Heart left ventricle (tissue), 16 donors: ENCODE measurements around the gene NAXD. TPM values are rescaled to one million over a fixed set of nuclear protein-coding genes. Genes with fewer than 3 reads are reported as not detected.

Experiments used
- ATAC-seq, 4 donors: fragments of 200-7000 bp; cut with Tn5 transposase; one replicate each; pipeline ENCODE4 v1.9.1; 2020 to 2022; ENCODE audit warnings: moderate library complexity in 4 of 4, mild to moderate bottlenecking in 3 of 4, moderate number of reproducible peaks in 1 of 4
- DNase-seq, 5 donors: peaks; one replicate each; pipeline ENCODE4 v3.0.0-alpha.2; 2020
- H3K27ac ChIP-seq, 12 donors: fragments of 200-600 bp; sonication (generic) in 4 of 12; one replicate each; pipeline versions ENCODE4 v1.5.0 to v1.8.0; 2016 to 2022; ENCODE audit warnings: mild to moderate bottlenecking in 2 of 12
- H3K27me3 ChIP-seq, 9 donors: fragments of 200-600 bp; sonication (generic) in 2 of 9; one replicate each; pipeline versions ENCODE4 v1.5.1 to v1.8.0; 2016 to 2022; ENCODE audit warnings: mild to moderate bottlenecking in 3 of 9
- H3K36me3 ChIP-seq, 9 donors: fragments of 200-600 bp; sonication (generic) in 2 of 9; one replicate each; pipeline versions ENCODE4 v1.5.0 to v1.8.0; 2018 to 2022; ENCODE audit warnings: mild to moderate bottlenecking in 2 of 9
- H3K4me1 ChIP-seq, 12 donors: fragments of 200-600 bp; sonication (generic) in 4 of 12; one replicate each; pipeline versions ENCODE4 v1.5.0 to v1.8.0; 2016 to 2022; ENCODE audit warnings: mild to moderate bottlenecking in 3 of 12
- H3K4me3 ChIP-seq, 12 donors: fragments of 200-600 bp; sonication (generic) in 4 of 12; one replicate each; pipeline versions ENCODE4 v1.5.0 to v1.8.0; 2017 to 2022; ENCODE audit warnings: mild to moderate bottlenecking in 9 of 12, moderate library complexity in 4 of 12
- H3K9me3 ChIP-seq, 12 donors: fragments of 200-600 bp; sonication (generic) in 4 of 12; one replicate each; pipeline versions ENCODE4 v1.5.0 to v1.8.0; 2016 to 2022; ENCODE audit warnings: mild to moderate bottlenecking in 1 of 12
- CTCF ChIP-seq, 12 donors: fragments of 200-600 bp; sonication (generic) in 4 of 12; IDR thresholded peaks; one replicate each; pipeline versions ENCODE4 v1.5.0 to v1.8.0; 2018 to 2022; ENCODE audit warnings: antibody characterized with exemption in 12 of 12, mild to moderate bottlenecking in 5 of 12
- POLR2A ChIP-seq, 2 donors: fragments of 450-650 bp; IDR thresholded peaks; one replicate each; pipeline ENCODE4 v1.6.1; 2017; ENCODE audit warnings: antibody characterized with exemption in 2 of 2, mild to moderate bottlenecking in 2 of 2, moderate library complexity in 2 of 2
- WGBS, 4 donors: extraction: QIAGEN DNeasy Blood & Tissue Kit in 2 of 4; methylation state at CpG; one replicate each; pipeline versions ENCODE4 v1.1.5 to v1.1.7; 2013 to 2018; 5-methylcytosine and 5-hydroxymethylcytosine counted together
- intact Hi-C, 10 donors: fragments of 100-400 bp; cut with DNase I; formaldehyde crosslinking; loops; one replicate each; pipeline versions ENCODE4 v1.11.1 to v1.14.2; 2022
- polyA plus RNA-seq, 2 donors: library from polyadenylated mRNA; stranded (reverse); fragments of 200-250 nt; gene quantifications; one replicate each; pipeline ENCODE4 v1.2.3, GENCODE V29; 2013
- total RNA-seq, 9 donors: library from RNA; depleted of rRNA in 2 of 9; stranded (reverse); fragments of >200 nt in 2 of 9; fragmentation: NEBNext Ultra II Directional in 3 of 9; extraction: Animal tissue kit (Norgen Biotek cat#: 25700) in 3 of 9; gene quantifications; one replicate each; pipeline versions ENCODE4 v1.1.0 to v1.2.4, GENCODE V29; 2016 to 2023
- donor health status: ischemic (EF 13 %, LVEDD 7.1; RV severe dilation, severe dysfunction).
- donor health status: healthy with polysubstance abuse.
- donor health status: DM: no; HTN: yes; CAD: no.
- donor health status: DM: no; HTN: no; CAD: no.
- donor health status: ischemic (EF 25% LVEDD 6.9; RV normal size, moderate dysfunction).
- donor health status: ischemic (EF 25% LVEDD 5.7; RV mildly dilated, moderate dysfunction).
- donor health status: healthy.
- donor health status: DM: yes; HTN: yes; CAD: no.
- donor health status: ischemic (EF 35%, LVEDD 5.7; RV mildly dilated, moderate dysfunction).
- donor health status: nonischemic (EF 11% LVEDD 7.7; RV severe dilation, severe dysfunction).
- donor health status: DM: yes; HTN: yes; CAD: no.
- donor health status: PGD.
- donor health status: ischemic (EF 29% LVEDD 5.4; RV normal size, mild dysfunction).
- donor health status: nonischemic (EF 23%, LVEDD 6.1; RV moderate dilation, normal function).

The NAXD gene
- total and polyA plus RNA-seq, 11 donors: 19.2 to 31.4 (median 23.4) TPM

- ATAC-seq: no peak
- intact Hi-C loops: loop anchor here in 1 of 10 donors (10.0 kb wide), 1 partner anchor 116 kb away; no protein-coding TSS in a partner anchor
Measured at GRCh38 chr13:110570886-110571285, 44.5 kb upstream of the NAXD start.

GRCh38 chr13:110571896-110572777 lies 43.2 kb upstream of the NAXD start:
- Histone ChIP-seq H3K27me3 (peaks cover 0 to 20% (median 8%) of the 10 kb centered on the region in 9 donors), H3K9me3 (no peaks in the 10 kb centered on the region), H3K4me3 (no peak overlapping the region), H3K36me3 (no peaks in the 10 kb centered on the region), H3K27ac (no peak overlapping the region), H3K4me1 (peaks cover 0 to 10% (median 0%) of the 10 kb centered on the region in 12 donors)
- ATAC-seq (no peak), DNase-seq (no peak)
- intact Hi-C loops: loop anchor here in 1 of 10 donors (10.0 kb wide), 1 partner anchor 117 kb away; no protein-coding TSS in a partner anchor
- 69 to 83% (median 81%) methylated on average over 19 to 20 of the region's 20 CpGs for WGBS, 4 donors
- TF ChIP-seq POLR2A (IDR thresholded peaks at IDR 0.05) (no peak), CTCF (IDR thresholded peaks at IDR 0.05) (no peak)

More at GRCh38 chr13:110570886-110571285, 44.5 kb upstream of the NAXD start:
- DNase-seq: no peak
- no peaks in the 10 kb centered on the region for H3K36me3 ChIP-seq
- TF ChIP-seq CTCF (IDR thresholded peaks at IDR 0.05) (no peak), POLR2A (IDR thresholded peaks at IDR 0.05) (no peak)
- H3K27me3 ChIP-seq: peaks cover 0 to 20% (median 8%) of the 10 kb centered on the region in 9 donors
- no peaks in the 10 kb centered on the region for H3K9me3 ChIP-seq
- H3K27ac ChIP-seq: no peak overlapping the region
- WGBS, 4 donors: 86 to 91% (median 89%) methylated on average over 10 of the region's 10 CpGs
- H3K4me1 ChIP-seq: peaks cover 0 to 8% (median 0%) of the 10 kb centered on the region in 12 donors
- H3K4me3 ChIP-seq: no peak overlapping the region

GRCh38 chr13:110572778-110573118 lies 42.6 kb upstream of the NAXD start:
- WGBS, 4 donors: 70 to 78% (median 72%) methylated on average over 2 of the region's 2 CpGs
- TF ChIP-seq CTCF (IDR thresholded peaks at IDR 0.05) (no peak), POLR2A (IDR thresholded peaks at IDR 0.05) (no peak)
- peaks cover 0 to 20% (median 8%) of the 10 kb centered on the region in 9 donors for H3K27me3 ChIP-seq
- no peaks in the 10 kb centered on the region for H3K9me3 ChIP-seq
- ATAC-seq: no peak
- H3K36me3 ChIP-seq: no peaks in the 10 kb centered on the region
- no peak overlapping the region for H3K27ac ChIP-seq
- no peak overlapping the region for H3K4me3 ChIP-seq
- intact Hi-C loops: loop anchor here in 1 of 10 donors (10.0 kb wide), 1 partner anchor 118 kb away; no protein-coding TSS in a partner anchor
- H3K4me1 ChIP-seq: peaks cover 0 to 10% (median 0%) of the 10 kb centered on the region in 12 donors
- DNase-seq: no peak

- DNase-seq (no peak), ATAC-seq (no peak)
- Histone ChIP-seq H3K27ac (no peak overlapping the region), H3K9me3 (no peaks in the 10 kb centered on the region), H3K4me1 (peaks cover 0 to 10% (median 0%) of the 10 kb centered on the region in 12 donors), H3K27me3 (peaks cover 0 to 20% (median 8%) of the 10 kb centered on the region in 9 donors), H3K4me3 (no peak overlapping the region), H3K36me3 (no peaks in the 10 kb centered on the region)
- 48 to 66% (median 58%) methylated on average over 9 of the region's 9 CpGs for WGBS, 4 donors
- intact Hi-C loops: loop anchor here in 1 of 10 donors (10.0 kb wide), 1 partner anchor 119 kb away; no protein-coding TSS in a partner anchor
- TF ChIP-seq POLR2A (IDR thresholded peaks at IDR 0.05) (no peak), CTCF (IDR thresholded peaks at IDR 0.05) (no peak)
Measured at GRCh38 chr13:110574161-110574560, 41.2 kb upstream of the NAXD start.
